GM23338 (cell line): ENCODE data around the gene PDE7B. TPM values are rescaled to one million over a fixed set of nuclear protein-coding genes. Genes with fewer than 3 reads are reported as not detected.

Experiments used
- ATAC-seq: fragments of 200-7000 bp; cut with Tn5 transposase; 3 replicates; pipeline ENCODE4 v1.9.1; 2020
- DNase-seq: peaks from one replicate; pipeline ENCODE4 v3.0.0-alpha.2; 2015; ENCODE audit warnings: low spot score
- H2AFZ ChIP-seq: fragments of 200-600 bp; sonication (generic); 2 replicates; pipeline ENCODE4 v1.8.0; 2016; ENCODE audit warnings: antibody characterized with exemption, mild to moderate bottlenecking, moderate library complexity
- H3F3A ChIP-seq: fragments of 200-600 bp; sonication (generic); replicated peaks from 2 replicates; pipeline ENCODE4 v1.8.0; 2017; ENCODE audit warnings: antibody characterized with exemption, mixed run types, low read depth
- H3K27ac ChIP-seq: fragments of 200-600 bp; sonication (generic); 2 replicates; pipeline ENCODE4 v1.6.1; 2016; ENCODE audit warnings: low read depth
- H3K27me3 ChIP-seq: fragments of 200-600 bp; sonication (generic); 2 replicates; pipeline ENCODE4 v1.8.0; 2016; ENCODE audit warnings: mild to moderate bottlenecking, mixed run types, moderate library complexity; ENCODE audit not compliant: insufficient read depth
- H3K36me3 ChIP-seq: fragments of 200-600 bp; sonication (generic); 2 replicates; pipeline ENCODE4 v1.8.0; 2016; ENCODE audit warnings: mild to moderate bottlenecking; ENCODE audit not compliant: insufficient read depth
- H3K4me1 ChIP-seq: fragments of 200-600 bp; sonication (generic); 2 replicates; pipeline ENCODE4 v1.8.0; 2016; ENCODE audit warnings: mild to moderate bottlenecking, moderate library complexity; ENCODE audit not compliant: insufficient read depth
- H3K4me2 ChIP-seq: fragments of 200-600 bp; sonication (generic); 2 replicates; pipeline ENCODE4 v1.7.1; 2017; ENCODE audit warnings: mixed run types
- H3K4me3 ChIP-seq: fragments of 200-600 bp; sonication (generic); 2 replicates; pipeline ENCODE4 v1.6.1; 2016; ENCODE audit warnings: mixed run types
- H3K79me2 ChIP-seq: fragments of 200-600 bp; sonication (generic); replicated peaks from 2 replicates; pipeline ENCODE4 v1.8.0; 2017; ENCODE audit warnings: mild to moderate bottlenecking; ENCODE audit not compliant: insufficient read depth
- H3K9me2 ChIP-seq: fragments of 200-600 bp; sonication (generic); 2 replicates; pipeline ENCODE4 v1.8.0; 2017; ENCODE audit not compliant: insufficient read depth
- H4K20me1 ChIP-seq: fragments of 200-600 bp; sonication (generic); replicated peaks from 2 replicates; pipeline ENCODE4 v1.8.0; 2017; ENCODE audit warnings: mild to moderate bottlenecking; ENCODE audit not compliant: insufficient read depth
- H3K27ac Mint-ChIP-seq: 2 replicates; pipeline ENCODE4 v1.8.0; 2020; ENCODE audit warnings: inconsistent platforms, mild to moderate bottlenecking, moderate library complexity, mixed read lengths
- H3K27me3 Mint-ChIP-seq: 3 replicates; pipeline ENCODE4 v1.8.0; 2022; ENCODE audit warnings: low read depth, mild to moderate bottlenecking, moderate library complexity, mixed read lengths, inconsistent platforms; ENCODE audit not compliant: insufficient read depth, poor library complexity
- H3K36me3 Mint-ChIP-seq: 3 replicates; pipeline ENCODE4 v1.8.0; 2021; ENCODE audit warnings: low read depth, mild to moderate bottlenecking, inconsistent platforms, moderate library complexity, mixed read lengths
- H3K4me1 Mint-ChIP-seq: 3 replicates; pipeline ENCODE4 v1.8.0; 2020; ENCODE audit warnings: mild to moderate bottlenecking, inconsistent platforms, mixed read lengths
- H3K4me3 Mint-ChIP-seq: 3 replicates; pipeline ENCODE4 v1.8.0; 2021; ENCODE audit warnings: moderate library complexity, mild to moderate bottlenecking, inconsistent platforms, mixed read lengths
- H3K9me3 Mint-ChIP-seq: 3 replicates; pipeline ENCODE4 v1.8.0; 2020; ENCODE audit warnings: moderate library complexity, mild to moderate bottlenecking, inconsistent platforms, mixed read lengths
- CREB1 ChIP-seq: fragments of 250-450 bp; sonication (Bioruptor Pico); IDR thresholded peaks from 2 replicates; pipeline ENCODE4 v1.5.0; 2020; ENCODE audit warnings: low read depth, mild to moderate bottlenecking, moderate library complexity
- CTCF ChIP-seq, 2 experiments: fragments of 200-600 bp in 1 of 2; sonication (generic) in 1 of 2; conservative IDR thresholded peaks; 2 replicates each; pipeline versions ENCODE4 v1.5.1 to v1.6.1; 2016 to 2017; ENCODE audit warnings: antibody characterized with exemption in 2 of 2, low read depth in 2 of 2, mild to moderate bottlenecking in 2 of 2, moderate library complexity in 1 of 2
- ETS1 ChIP-seq: IDR thresholded peaks from 2 replicates; pipeline ENCODE4 v1.6.1; 2016; ENCODE audit warnings: antibody characterized with exemption
- EZH2 ChIP-seq: fragments of 200-600 bp; sonication (generic); IDR thresholded peaks from one replicate; pipeline ENCODE4 v1.8.0; 2017; ENCODE audit warnings: antibody characterized with exemption, mild to moderate bottlenecking, low read depth; ENCODE audit not compliant: unreplicated experiment
- EZH2phosphoT487 ChIP-seq: fragments of 200-600 bp; sonication (generic); IDR thresholded peaks from one replicate; pipeline ENCODE4 v1.8.1; 2018; ENCODE audit warnings: antibody characterized with exemption; ENCODE audit not compliant: unreplicated experiment
- JUNB ChIP-seq: IDR thresholded peaks from one replicate; pipeline ENCODE4 v1.6.1; 2016; ENCODE audit warnings: antibody characterized with exemption; ENCODE audit not compliant: unreplicated experiment
- NANOG ChIP-seq: IDR thresholded peaks from 2 replicates; pipeline ENCODE4 v1.6.1; 2016; ENCODE audit warnings: antibody characterized with exemption, borderline replicate concordance
- POLR2AphosphoS5 ChIP-seq: IDR thresholded peaks from 2 replicates; pipeline ENCODE4 v1.6.1; 2016; ENCODE audit warnings: antibody characterized with exemption, low read depth
- REST ChIP-seq: IDR thresholded peaks from one replicate; pipeline ENCODE4 v1.6.1; 2018; ENCODE audit warnings: antibody characterized with exemption; ENCODE audit not compliant: unreplicated experiment
- STAT1 ChIP-seq: IDR thresholded peaks from one replicate; pipeline ENCODE4 v1.6.1; 2016; ENCODE audit warnings: antibody characterized with exemption; ENCODE audit not compliant: unreplicated experiment
- ZNF114 ChIP-seq: fragments of 250-450 bp; sonication (Bioruptor Pico); IDR thresholded peaks from 2 replicates; pipeline ENCODE4 v1.5.0; 2020; ENCODE audit warnings: mild to moderate bottlenecking, moderate library complexity
- ZNF331 ChIP-seq: fragments of 250-450 bp; sonication (Bioruptor Pico); IDR thresholded peaks from 2 replicates; pipeline ENCODE4 v1.5.0; 2020; ENCODE audit warnings: low read depth, mild to moderate bottlenecking, moderate library complexity
- ZNF462 ChIP-seq: fragments of 250-450 bp; sonication (Bioruptor Pico); IDR thresholded peaks from 2 replicates; pipeline ENCODE4 v1.5.0; 2020; ENCODE audit warnings: mild to moderate bottlenecking, moderate library complexity
- polyA plus RNA-seq: library from polyadenylated mRNA; unstranded; fragments of >200 nt; fragmentation: Nextera tagmentation; extraction: Ambion mirVana; gene quantifications from 2 replicates; pipeline ENCODE4 v1.2.1, GENCODE V29; 2016
- total RNA-seq: library from RNA; depleted of rRNA; stranded (reverse); fragments of >200 nt; shearing (Covaris generic); gene quantifications from 2 replicates; pipeline ENCODE4 v1.2.3, GENCODE V29; 2014

The PDE7B gene
- total and polyA plus RNA-seq, 2 experiments from 2014 or later, result 0.07 TPM; not detected in 1

DNA sequence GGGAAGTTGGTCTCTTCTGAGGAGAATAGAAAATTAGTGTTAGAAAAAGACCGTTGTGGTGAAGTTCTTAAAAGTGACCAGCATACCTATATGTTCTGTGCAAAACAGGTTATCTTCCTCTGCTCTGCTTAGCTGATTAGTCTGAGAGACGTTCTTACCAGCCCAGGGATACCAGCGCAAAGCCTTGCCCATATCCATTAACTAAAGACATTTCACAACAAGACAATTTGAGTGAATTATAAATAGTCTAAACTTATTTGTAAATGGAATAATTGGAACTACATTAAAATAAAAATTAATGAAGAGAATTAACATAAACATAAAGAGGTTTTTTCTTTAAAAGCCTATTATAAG lies 144.0 kb downstream of the PDE7B start:
- Histone ChIP-seq H3K4me3 (no peak overlapping the region), H3K27ac (no peak overlapping the region), H3K27me3 (no peaks in the 10 kb centered on the region), H4K20me1 (no peaks in the 10 kb centered on the region), H2AFZ (no peak overlapping the region), H3F3A (no peaks in the 10 kb centered on the region), H3K4me1 (no peaks in the 10 kb centered on the region), H3K9me2 (peaks cover 5% of the 10 kb centered on the region), H3K79me2 (no peaks in the 10 kb centered on the region), H3K4me2 (no peak overlapping the region), H3K36me3 (0 out of 2 replicates have a peak, but pooled peaks cover 4% of the 10 kb centered on the region)
- Mint-ChIP-seq H3K27me3 (no peaks in the 10 kb centered on the region), H3K27ac (no peak overlapping the region), H3K36me3 (peaks cover 11% of the 10 kb centered on the region; the same call in 2 of the 3 replicates), H3K4me1 (no peaks in the 10 kb centered on the region), H3K9me3 (peaks cover 16% of the 10 kb centered on the region), H3K4me3 (no peak overlapping the region)
- TF ChIP-seq NANOG (no peak), EZH2phosphoT487 (no peak), EZH2 (no peak), STAT1 (no peak), ZNF331 (CRISPR knock-in tag) (no peak), CREB1 (CRISPR knock-in tag) (no peak), ZNF462 (CRISPR knock-in tag) (no peak), ETS1 (no peak), REST (no peak), CTCF (conservative IDR thresholded peaks at IDR 0.05; ENCODE audit: low read depth in 2 of 2) (no peak), ZNF114 (no peak), JUNB (no peak), POLR2AphosphoS5 (no peak)
- DNase-seq (no peak), ATAC-seq (no peak)
